ENCODE measurements around the gene KIF5A.
"Not testable (repeated sequence)": the region's sequence is repeated elsewhere in the genome, so short reads cannot be mapped to it uniquely, and the experiment has no call there.

The KIF5A gene

DNA sequence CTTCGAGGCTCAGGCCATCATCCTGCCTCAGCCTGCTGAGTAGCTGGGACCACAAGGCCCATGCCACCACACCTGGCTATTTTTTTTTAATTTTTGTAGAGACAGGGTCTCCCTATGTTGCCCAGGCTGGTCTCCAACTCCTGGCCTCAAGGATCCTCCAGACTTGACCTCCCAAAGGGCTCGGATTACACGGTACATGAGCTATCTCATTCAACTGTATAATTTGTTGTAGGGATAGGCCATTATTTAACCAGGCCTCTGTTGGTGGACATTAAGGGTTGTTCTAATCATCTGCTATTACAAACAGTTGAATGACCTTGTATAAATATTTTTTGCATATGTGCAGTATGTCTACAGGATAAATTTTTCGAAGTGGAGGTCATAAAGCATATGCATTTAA is 9.0 kb downstream of the KIF5A start:
- no peak for DNase-seq (ENCODE audit: low spot score)

GRCh38 chr12:57560516-57560915 is 10.7 kb downstream of the KIF5A start:
- no peak for DNase-seq (ENCODE audit: low spot score)

DNA sequence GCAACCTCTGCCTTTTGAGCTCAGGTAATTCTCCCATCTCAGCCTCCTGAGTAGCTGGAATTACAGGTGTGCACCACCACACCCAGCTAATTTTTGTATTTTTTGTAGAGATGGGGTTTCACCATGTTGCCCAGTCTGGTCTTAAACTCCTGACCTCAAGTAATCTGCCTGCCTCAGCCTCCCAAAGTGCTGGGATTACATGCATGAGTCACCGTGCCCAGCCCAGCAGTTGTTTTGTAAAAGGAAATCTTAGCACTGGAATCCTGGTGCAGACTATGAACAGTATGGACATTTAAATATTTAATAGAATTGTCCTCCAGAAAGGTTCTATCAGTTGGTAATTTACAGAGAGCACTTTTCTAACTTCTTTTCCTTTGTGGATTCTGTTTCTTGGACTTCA is 11.3 kb downstream of the KIF5A start:
- DNase-seq (ENCODE audit: low spot score): not testable (repeated sequence)

- DNase-seq (ENCODE audit: low spot score): no peak
Observed at GRCh38 chr12:57563358-57563757, 13.5 kb downstream of the KIF5A start.

GRCh38 chr12:57564178-57564740 is 14.4 kb downstream of the KIF5A start:
- DNase-seq (ENCODE audit: low spot score): no peak

- no peak for DNase-seq (ENCODE audit: low spot score)
Observed at GRCh38 chr12:57568838-57569237, 19.0 kb downstream of the KIF5A start.

DNA sequence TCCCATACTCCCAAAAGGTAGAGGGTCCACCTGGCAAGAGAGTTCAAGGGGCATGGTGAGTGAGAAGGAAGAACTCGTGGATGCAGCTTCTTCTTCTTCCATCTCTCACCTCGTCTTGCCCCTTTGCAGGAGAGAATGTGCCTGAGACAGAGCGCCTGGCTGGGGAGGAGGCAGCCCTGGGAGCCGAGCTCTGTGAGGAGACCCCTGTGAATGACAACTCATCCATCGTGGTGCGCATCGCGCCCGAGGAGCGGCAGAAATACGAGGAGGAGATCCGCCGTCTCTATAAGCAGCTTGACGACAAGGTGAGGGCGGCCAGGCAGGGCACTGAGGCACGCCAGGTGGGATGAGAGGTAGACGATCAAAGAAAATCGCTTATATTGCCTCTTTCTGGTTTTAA is 20.0 kb downstream of the KIF5A start:
- DNase-seq (ENCODE audit: low spot score): no peak

DNA sequence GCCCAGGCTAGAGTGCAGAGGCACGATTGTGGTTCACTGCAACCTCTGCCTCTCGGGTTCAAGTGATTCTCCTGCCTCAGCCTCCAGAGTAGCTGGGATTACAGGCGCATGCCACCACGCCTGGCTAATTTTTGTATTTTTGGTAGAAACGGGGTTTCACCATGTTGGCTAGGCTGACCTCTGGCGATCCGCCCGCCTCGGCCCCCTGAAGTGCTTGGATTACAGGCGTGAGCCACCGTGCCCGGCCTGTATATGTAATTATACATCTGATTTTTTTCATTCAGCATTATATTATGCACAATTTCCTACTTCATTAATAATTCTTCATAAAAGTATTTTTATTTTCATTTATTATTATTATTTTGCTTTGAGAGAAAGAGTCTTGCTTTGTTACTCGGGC is 20.6 kb downstream of the KIF5A start:
- not testable (repeated sequence) for DNase-seq (ENCODE audit: low spot score)

DNA sequence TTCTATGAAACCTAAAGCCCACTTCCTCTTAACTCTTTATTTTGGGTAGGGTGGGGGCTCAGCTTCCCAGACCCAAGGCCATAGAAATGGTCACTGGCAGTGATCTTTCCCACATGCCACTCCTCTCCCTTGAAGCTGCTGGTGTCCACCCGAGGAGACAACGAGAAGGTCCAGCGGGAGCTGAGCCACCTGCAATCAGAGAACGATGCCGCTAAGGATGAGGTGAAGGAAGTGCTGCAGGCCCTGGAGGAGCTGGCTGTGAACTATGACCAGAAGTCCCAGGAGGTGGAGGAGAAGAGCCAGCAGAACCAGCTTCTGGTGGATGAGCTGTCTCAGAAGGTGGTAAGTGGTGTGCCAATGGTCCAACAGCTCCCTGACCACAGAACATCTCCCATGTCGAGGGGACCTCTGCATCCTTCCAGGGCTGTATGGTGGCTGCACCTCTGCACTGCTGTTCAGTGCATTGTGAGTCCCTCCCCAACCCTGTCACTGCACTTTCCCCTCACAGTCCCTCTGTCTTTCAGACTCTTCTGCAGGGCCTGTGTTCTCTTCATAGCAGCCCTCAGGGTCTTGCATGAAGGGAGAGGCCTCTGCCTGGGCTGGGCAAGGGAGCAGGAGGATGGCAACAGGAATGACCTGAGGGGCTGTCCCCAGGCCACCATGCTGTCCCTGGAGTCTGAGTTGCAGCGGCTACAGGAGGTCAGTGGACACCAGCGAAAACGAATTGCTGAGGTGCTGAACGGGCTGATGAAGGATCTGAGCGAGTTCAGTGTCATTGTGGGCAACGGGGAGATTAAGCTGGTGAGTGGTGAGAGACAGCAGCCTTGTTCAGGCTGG is 22.3 kb downstream of the KIF5A start:
- DNase-seq (ENCODE audit: low spot score): no peak

DNA sequence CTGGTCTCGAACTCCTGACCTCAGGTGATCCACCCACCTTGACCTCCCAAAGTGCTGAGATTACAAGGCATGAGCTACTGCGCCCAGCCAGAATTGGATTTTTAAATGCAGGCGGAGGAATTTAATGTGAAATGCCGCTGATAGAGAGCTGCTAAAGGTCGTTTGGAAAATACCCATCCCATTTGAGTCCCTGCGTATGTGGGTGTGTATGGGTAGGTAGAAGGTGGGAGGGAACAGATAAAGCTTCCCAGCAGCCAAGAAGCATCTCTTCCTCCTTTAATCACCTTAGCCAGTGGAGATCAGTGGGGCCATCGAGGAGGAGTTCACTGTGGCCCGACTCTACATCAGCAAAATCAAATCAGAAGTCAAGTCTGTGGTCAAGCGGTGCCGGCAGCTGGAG is 25.0 kb downstream of the KIF5A start:
- DNase-seq (ENCODE audit: low spot score): no peak

DNA sequence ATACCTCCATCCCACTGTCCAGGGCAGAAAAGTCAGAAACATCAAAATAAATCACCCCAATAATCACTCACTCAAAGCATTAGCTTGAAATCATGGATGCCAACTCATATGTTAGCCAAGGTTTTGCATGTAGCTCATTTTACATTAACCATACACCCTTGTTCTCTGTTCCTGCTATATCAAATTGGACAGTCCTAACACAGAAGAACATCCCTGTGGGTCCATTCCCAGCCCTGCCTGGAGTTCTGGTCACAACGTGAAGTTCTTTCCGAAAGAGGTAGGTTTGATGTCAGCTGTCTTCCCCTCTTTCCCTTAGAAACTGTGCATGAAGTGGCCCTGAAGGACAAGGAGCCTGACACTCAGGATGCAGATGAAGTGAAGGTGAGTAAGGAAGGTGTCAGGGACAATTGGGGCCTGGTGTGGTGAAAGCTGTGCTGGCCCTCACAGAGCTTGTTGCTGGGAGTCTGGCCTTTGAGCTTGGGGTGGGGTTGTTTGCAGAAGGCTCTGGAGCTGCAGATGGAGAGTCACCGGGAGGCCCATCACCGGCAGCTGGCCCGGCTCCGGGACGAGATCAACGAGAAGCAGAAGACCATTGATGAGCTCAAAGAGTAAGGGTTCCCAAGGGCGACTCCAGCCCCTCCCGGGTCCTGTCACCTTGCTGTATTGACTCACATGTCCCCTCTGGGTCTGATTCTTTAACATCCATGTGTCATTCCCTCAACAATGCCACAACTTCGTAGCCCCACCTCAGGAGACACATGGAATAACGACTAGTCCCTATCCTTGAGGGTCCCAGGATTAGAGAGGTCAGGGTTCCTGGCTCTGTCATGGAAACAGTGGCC is 26.1 kb downstream of the KIF5A start:
- no peak for DNase-seq (ENCODE audit: low spot score)

GRCh38 chr12:57576613-57577160 is 26.8 kb downstream of the KIF5A start:
- no peak for DNase-seq (ENCODE audit: low spot score)

GRCh38 chr12:57577981-57578758 is 28.3 kb downstream of the KIF5A start:
- no peak for DNase-seq (ENCODE audit: low spot score)

DNA sequence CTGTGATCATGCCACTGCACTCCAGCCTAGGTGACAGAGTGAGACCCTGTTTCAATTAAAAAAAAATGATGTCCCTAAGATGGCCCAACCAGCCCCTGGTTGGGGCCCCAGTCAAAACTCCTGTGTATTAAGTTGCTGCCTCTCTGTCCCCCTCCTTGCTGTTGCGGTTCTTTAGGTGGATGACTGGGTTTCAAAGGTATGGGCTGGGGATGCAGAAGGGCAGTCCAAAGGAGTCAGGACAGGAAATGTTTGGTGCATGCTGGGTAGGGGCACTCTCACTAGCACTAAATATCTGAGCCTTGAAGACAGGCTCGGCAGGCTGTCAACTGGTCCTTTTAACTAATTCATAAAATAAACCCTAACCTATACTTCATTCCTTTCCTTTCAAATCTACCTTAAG is 29.2 kb downstream of the KIF5A start:
- no peak for DNase-seq (ENCODE audit: low spot score)

- DNase-seq (ENCODE audit: low spot score): no peak
Observed at GRCh38 chr12:57579677-57580465, 30.0 kb downstream of the KIF5A start.

DNA sequence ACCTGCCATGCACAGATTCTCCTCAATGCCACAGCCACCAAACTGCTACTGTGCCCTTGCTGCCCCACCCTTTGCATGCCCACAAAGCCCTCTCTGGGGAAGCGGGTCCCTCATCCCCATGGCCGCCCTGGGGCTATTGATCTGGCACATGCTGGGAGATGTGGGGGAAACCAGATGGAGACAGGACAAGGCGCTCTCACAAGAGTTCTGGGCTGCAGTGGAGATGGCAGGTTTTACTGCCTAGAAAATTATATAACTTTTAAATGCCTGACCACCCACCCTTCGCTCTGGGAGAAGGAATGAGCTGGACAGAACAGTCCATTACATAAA is 30.6 kb downstream of the KIF5A start:
- DNase-seq (ENCODE audit: low spot score): no peak

DNA sequence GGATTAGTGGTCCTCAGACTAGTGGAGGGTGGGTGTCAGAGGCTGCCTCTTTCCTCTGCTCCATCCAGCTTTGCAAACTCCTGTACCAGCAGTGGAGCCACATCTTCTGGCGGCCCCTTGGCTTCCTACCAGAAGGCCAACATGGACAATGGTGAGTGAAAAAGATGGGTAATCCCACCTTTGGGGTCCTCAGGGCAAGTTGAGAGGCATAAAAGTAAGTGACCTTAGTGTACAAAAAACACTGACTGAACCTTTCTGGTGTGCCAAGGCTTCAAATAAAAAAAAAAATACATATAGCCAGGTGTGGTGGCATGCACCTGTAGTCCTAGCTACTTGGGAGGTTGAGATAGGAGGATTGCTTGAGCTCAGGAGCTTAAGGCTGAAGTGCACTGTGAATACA is 32.0 kb downstream of the KIF5A start:
- DNase-seq (ENCODE audit: low spot score): no peak

GRCh38 chr12:57582440-57582839 is 32.6 kb downstream of the KIF5A start:
- DNase-seq (ENCODE audit: low spot score): no peak

DNA sequence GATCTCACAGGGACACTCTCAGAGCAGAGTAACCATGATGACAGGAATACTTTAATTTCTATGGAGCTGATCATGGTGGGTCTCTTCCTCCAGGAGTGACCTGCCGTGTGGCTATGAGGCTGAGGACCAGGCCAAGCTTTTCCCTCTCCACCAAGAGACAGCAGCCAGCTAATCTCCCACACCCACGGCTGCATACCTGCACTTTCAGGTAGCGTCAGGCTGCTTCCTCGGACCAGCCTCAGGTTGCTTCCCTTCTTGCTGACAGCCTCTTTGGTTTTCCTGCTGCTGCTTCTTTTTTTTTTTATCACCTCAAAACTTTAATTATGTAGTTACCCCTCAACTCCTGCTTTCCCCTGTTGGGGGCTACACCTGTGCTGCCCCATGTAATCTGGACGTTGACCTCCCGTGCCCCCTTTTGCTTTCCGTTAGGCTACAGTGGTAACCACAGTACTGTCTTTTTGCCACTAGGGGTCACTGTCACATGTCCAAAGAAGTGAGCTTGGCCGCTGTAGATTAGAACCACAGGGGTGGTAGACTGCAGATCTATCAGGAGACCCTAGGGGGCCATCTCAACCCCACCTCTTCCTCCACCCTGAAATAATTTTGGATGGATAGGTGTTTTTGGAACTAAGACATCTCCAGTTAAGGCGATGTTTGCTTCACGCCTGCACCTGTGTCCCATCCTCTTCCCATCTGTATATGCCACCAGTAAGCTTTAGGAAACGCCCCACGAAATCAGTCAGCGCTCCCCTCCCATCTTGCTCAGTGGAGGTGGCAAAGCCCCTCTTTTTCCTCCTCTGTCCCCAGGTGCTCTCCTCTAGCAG is 33.4 kb downstream of the KIF5A start:
- peak; percentile 93 for DNase-seq (ENCODE audit: low spot score)

DNA sequence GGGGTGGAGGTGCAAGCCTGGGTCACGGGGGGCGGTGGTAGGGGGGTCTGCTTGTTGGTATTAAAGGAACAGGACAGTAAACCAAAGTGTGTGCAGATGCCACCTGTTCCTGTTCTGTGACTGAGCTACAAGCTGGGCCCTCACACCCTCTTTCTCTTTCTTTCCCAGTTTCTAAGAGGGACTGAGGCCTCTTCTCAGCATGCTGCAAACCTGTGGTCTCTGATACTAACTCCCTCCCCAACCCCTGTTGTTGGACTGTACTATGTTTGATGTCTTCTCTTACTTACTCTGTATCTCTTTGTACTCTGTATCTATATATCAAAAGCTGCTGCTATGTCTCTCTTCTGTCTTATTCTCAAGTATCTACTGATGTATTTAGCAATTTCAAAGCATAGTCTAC is 34.2 kb downstream of the KIF5A start:
- no peak for DNase-seq (ENCODE audit: low spot score)
